ENCODE measurements around the gene MAGI2. TPM values are rescaled to one million over a fixed set of nuclear protein-coding genes. Genes with fewer than 3 reads are reported as not detected.

Gene MAGI2
- total and polyA plus RNA-seq, 2 experiments from 2014 or later = 10.4 to 26.4 TPM

DNA sequence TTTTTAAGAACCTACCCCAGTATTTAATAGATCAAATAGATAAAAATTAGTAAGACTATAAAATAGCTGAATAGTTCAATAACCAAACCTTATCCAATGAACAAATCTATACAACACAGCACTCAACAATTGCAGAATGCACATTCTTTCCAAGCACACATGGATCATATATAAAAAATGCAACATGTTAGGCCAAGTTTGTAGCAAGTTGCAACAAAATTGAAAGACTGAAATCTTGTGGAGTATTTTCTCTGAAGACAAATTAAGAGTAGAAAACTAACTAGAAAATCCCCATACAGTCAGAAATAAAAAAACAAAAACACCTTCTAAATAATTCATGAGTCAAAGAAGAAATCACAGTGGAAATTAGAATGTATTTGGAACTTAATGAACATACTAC is 1337.6 kb downstream of the MAGI2 start (continued):
- TF ChIP-seq, protein P1, sequence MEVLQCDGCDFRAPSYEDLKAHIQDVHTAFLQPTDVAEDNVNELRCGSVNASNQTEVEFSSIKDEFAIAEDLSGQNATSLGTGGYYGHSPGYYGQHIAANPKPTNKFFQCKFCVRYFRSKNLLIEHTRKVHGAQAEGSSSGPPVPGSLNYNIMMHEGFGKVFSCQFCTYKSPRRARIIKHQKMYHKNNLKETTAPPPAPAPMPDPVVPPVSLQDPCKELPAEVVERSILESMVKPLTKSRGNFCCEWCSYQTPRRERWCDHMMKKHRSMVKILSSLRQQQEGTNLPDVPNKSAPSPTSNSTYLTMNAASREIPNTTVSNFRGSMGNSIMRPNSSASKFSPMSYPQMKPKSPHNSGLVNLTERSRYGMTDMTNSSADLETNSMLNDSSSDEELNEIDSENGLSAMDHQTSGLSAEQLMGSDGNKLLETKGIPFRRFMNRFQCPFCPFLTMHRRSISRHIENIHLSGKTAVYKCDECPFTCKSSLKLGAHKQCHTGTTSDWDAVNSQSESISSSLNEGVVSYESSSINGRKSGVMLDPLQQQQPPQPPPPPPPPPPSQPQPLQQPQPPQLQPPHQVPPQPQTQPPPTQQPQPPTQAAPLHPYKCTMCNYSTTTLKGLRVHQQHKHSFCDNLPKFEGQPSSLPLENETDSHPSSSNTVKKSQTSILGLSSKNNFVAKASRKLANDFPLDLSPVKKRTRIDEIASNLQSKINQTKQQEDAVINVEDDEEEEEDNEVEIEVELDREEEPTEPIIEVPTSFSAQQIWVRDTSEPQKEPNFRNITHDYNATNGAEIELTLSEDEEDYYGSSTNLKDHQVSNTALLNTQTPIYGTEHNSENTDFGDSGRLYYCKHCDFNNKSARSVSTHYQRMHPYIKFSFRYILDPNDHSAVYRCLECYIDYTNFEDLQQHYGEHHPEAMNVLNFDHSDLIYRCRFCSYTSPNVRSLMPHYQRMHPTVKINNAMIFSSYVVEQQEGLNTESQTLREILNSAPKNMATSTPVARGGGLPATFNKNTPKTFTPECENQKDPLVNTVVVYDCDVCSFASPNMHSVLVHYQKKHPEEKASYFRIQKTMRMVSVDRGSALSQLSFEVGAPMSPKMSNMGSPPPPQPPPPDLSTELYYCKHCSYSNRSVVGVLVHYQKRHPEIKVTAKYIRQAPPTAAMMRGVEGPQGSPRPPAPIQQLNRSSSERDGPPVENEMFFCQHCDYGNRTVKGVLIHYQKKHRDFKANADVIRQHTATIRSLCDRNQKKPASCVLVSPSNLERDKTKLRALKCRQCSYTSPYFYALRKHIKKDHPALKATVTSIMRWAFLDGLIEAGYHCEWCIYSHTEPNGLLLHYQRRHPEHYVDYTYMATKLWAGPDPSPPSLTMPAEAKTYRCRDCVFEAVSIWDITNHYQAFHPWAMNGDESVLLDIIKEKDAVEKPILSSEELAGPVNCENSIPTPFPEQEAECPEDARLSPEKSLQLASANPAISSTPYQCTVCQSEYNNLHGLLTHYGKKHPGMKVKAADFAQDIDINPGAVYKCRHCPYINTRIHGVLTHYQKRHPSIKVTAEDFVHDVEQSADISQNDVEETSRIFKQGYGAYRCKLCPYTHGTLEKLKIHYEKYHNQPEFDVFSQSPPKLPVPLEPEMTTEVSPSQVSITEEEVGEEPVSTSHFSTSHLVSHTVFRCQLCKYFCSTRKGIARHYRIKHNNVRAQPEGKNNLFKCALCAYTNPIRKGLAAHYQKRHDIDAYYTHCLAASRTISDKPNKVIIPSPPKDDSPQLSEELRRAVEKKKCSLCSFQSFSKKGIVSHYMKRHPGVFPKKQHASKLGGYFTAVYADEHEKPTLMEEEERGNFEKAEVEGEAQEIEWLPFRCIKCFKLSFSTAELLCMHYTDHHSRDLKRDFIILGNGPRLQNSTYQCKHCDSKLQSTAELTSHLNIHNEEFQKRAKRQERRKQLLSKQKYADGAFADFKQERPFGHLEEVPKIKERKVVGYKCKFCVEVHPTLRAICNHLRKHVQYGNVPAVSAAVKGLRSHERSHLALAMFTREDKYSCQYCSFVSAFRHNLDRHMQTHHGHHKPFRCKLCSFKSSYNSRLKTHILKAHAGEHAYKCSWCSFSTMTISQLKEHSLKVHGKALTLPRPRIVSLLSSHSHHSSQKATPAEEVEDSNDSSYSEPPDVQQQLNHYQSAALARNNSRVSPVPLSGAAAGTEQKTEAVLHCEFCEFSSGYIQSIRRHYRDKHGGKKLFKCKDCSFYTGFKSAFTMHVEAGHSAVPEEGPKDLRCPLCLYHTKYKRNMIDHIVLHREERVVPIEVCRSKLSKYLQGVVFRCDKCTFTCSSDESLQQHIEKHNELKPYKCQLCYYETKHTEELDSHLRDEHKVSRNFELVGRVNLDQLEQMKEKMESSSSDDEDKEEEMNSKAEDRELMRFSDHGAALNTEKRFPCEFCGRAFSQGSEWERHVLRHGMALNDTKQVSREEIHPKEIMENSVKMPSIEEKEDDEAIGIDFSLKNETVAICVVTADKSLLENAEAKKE (CRISPR knock-in tag; IDR thresholded peaks at IDR 0.05) = no peak
- TF ChIP-seq POLR2AphosphoS5 (IDR thresholded peaks at IDR 0.05; ENCODE audit: low read depth) = no peak

DNA sequence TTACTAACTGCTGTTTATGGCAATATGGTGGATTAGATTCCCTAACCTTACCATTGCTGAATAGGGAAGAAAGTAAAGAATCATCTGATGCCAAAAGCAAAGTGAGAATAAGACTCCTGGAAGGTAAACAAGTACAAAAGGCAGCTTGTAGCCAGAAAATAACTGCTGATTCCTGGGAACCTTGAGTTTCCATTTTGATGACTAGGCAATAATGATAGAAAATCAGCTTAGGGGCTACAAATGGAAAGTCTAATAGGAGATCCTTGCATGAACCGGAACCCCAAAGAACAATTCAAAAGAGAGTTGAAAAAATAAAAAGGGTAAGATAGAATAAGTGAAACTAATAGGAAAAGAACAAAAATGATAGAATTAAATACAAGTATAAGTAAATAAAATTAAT is 1338.5 kb downstream of the MAGI2 start:
- DNase-seq (ENCODE audit: low spot score) (no peak), ATAC-seq (no peak)
- Histone ChIP-seq H3F3A (replicated peaks; ENCODE audit: low read depth) (no peaks in the 10 kb centered on the region), H3K4me3 (no peak overlapping the region), H3K27me3 (ENCODE audit: insufficient read depth) (no peaks in the 10 kb centered on the region), H2AFZ (no peak overlapping the region), H3K4me2 (no peak overlapping the region), H4K20me1 (replicated peaks; ENCODE audit: insufficient read depth) (no peaks in the 10 kb centered on the region), H3K36me3 (ENCODE audit: insufficient read depth) (no peaks in the 10 kb centered on the region), H3K4me1 (ENCODE audit: insufficient read depth) (peaks cover 50% of the 10 kb centered on the region), H3K27ac (ENCODE audit: low read depth) (no peak overlapping the region), H3K79me2 (replicated peaks; ENCODE audit: insufficient read depth) (no peaks in the 10 kb centered on the region), H3K9me2 (ENCODE audit: insufficient read depth) (no peaks in the 10 kb centered on the region)
- Mint-ChIP-seq H3K27me3 (ENCODE audit: insufficient read depth, low read depth, poor library complexity) (peaks cover 2% of the 10 kb centered on the region), H3K4me3 (no peak overlapping the region), H3K9me3 (no peaks in the 10 kb centered on the region; the same call in 2 of the 3 replicates), H3K36me3 (ENCODE audit: low read depth) (peaks cover 5% of the 10 kb centered on the region; the same call in 2 of the 3 replicates), H3K27ac (no peak overlapping the region), H3K4me1 (peaks cover 51% of the 10 kb centered on the region)
- TF ChIP-seq, protein P2, sequence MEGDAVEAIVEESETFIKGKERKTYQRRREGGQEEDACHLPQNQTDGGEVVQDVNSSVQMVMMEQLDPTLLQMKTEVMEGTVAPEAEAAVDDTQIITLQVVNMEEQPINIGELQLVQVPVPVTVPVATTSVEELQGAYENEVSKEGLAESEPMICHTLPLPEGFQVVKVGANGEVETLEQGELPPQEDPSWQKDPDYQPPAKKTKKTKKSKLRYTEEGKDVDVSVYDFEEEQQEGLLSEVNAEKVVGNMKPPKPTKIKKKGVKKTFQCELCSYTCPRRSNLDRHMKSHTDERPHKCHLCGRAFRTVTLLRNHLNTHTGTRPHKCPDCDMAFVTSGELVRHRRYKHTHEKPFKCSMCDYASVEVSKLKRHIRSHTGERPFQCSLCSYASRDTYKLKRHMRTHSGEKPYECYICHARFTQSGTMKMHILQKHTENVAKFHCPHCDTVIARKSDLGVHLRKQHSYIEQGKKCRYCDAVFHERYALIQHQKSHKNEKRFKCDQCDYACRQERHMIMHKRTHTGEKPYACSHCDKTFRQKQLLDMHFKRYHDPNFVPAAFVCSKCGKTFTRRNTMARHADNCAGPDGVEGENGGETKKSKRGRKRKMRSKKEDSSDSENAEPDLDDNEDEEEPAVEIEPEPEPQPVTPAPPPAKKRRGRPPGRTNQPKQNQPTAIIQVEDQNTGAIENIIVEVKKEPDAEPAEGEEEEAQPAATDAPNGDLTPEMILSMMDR (conservative IDR thresholded peaks at IDR 0.05; ENCODE audit: low read depth in 2 of 2) = no peak
- TF ChIP-seq, protein P3, sequence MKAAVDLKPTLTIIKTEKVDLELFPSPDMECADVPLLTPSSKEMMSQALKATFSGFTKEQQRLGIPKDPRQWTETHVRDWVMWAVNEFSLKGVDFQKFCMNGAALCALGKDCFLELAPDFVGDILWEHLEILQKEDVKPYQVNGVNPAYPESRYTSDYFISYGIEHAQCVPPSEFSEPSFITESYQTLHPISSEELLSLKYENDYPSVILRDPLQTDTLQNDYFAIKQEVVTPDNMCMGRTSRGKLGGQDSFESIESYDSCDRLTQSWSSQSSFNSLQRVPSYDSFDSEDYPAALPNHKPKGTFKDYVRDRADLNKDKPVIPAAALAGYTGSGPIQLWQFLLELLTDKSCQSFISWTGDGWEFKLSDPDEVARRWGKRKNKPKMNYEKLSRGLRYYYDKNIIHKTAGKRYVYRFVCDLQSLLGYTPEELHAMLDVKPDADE (IDR thresholded peaks at IDR 0.05) = no peak
- TF ChIP-seq, protein P4, sequence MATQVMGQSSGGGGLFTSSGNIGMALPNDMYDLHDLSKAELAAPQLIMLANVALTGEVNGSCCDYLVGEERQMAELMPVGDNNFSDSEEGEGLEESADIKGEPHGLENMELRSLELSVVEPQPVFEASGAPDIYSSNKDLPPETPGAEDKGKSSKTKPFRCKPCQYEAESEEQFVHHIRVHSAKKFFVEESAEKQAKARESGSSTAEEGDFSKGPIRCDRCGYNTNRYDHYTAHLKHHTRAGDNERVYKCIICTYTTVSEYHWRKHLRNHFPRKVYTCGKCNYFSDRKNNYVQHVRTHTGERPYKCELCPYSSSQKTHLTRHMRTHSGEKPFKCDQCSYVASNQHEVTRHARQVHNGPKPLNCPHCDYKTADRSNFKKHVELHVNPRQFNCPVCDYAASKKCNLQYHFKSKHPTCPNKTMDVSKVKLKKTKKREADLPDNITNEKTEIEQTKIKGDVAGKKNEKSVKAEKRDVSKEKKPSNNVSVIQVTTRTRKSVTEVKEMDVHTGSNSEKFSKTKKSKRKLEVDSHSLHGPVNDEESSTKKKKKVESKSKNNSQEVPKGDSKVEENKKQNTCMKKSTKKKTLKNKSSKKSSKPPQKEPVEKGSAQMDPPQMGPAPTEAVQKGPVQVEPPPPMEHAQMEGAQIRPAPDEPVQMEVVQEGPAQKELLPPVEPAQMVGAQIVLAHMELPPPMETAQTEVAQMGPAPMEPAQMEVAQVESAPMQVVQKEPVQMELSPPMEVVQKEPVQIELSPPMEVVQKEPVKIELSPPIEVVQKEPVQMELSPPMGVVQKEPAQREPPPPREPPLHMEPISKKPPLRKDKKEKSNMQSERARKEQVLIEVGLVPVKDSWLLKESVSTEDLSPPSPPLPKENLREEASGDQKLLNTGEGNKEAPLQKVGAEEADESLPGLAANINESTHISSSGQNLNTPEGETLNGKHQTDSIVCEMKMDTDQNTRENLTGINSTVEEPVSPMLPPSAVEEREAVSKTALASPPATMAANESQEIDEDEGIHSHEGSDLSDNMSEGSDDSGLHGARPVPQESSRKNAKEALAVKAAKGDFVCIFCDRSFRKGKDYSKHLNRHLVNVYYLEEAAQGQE (IDR thresholded peaks at IDR 0.05; ENCODE audit: unreplicated experiment) = no peak
- TF ChIP-seq NANOG (IDR thresholded peaks at IDR 0.05; ENCODE audit: borderline replicate concordance) (no peak), JUNB (IDR thresholded peaks at IDR 0.05; ENCODE audit: unreplicated experiment) (no peak), ZNF114 (CRISPR knock-in tag; IDR thresholded peaks at IDR 0.05) (no peak)
